NB4 (cell line): ENCODE results near the gene CAMTA1.

Experiments used
- DNase-seq: peaks from one replicate; pipeline ENCODE4 v3.0.0; 2010; ENCODE audit warnings: low read depth
- H3K4me3 ChIP-seq: one replicate; pipeline ENCODE4 v1.5.1; 2011; ENCODE audit warnings: mild to moderate bottlenecking, low read depth, low read length, moderate library complexity
- MYC ChIP-seq: IDR thresholded peaks from 2 replicates; pipeline ENCODE4 v1.6.1; 2011; ENCODE audit warnings: low read depth, low read length
- POLR2A ChIP-seq: IDR thresholded peaks from 2 replicates; pipeline ENCODE4 v1.6.1; 2011; ENCODE audit warnings: mild to moderate bottlenecking; ENCODE audit not compliant: insufficient read length; ENCODE audit errors: extremely low read depth
- TF ChIP-seq, protein P1 (sequence below): IDR thresholded peaks from one replicate; pipeline ENCODE4 v1.5.1; 2012; ENCODE audit warnings: low read depth, low read length
- TF ChIP-seq, protein P2 (sequence below): IDR thresholded peaks from 2 replicates; pipeline ENCODE4 v1.6.1; 2011; ENCODE audit warnings: low read depth, low read length

The CAMTA1 gene

DNA sequence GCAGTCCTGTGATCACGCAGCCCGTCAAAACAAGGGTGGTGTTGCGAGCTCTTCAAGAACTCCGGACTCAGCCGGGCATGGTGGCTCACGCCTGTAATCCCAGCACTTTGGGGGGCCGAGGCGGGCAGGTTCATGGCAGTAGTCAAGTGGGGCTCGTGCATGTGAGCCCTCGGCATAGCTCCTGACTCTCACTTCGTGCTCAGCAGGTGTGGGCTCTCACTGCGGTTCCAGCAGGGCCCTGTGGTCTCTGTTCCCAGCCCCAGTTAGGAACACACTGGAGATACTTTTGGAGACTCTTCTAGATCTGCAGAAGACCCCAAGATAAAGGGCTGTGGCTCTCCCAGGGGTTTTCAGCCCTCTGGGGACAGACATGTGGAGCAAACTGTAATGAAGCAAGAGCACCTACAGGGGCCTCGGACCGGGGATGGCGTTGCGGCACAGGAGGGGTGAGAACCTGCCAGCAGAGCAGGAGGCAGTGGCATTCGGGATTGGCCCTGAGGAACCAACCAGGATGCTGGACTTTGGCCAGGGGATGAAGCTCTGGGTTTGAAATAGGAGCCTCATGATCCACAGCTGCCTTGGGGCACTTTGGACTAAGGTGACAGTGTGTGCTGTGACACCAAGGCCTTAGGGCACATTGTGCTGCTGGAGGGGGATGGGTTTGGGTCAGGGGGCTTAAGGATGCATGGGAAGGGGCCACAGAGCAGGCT, 443.2 kb downstream of the CAMTA1 start:
- TF ChIP-seq, protein P1, sequence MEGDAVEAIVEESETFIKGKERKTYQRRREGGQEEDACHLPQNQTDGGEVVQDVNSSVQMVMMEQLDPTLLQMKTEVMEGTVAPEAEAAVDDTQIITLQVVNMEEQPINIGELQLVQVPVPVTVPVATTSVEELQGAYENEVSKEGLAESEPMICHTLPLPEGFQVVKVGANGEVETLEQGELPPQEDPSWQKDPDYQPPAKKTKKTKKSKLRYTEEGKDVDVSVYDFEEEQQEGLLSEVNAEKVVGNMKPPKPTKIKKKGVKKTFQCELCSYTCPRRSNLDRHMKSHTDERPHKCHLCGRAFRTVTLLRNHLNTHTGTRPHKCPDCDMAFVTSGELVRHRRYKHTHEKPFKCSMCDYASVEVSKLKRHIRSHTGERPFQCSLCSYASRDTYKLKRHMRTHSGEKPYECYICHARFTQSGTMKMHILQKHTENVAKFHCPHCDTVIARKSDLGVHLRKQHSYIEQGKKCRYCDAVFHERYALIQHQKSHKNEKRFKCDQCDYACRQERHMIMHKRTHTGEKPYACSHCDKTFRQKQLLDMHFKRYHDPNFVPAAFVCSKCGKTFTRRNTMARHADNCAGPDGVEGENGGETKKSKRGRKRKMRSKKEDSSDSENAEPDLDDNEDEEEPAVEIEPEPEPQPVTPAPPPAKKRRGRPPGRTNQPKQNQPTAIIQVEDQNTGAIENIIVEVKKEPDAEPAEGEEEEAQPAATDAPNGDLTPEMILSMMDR: no peak
- TF ChIP-seq POLR2A (no peak), MYC (no peak)
- TF ChIP-seq, protein P2, sequence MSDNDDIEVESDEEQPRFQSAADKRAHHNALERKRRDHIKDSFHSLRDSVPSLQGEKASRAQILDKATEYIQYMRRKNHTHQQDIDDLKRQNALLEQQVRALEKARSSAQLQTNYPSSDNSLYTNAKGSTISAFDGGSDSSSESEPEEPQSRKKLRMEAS: no peak
- DNase-seq: no peak
- H3K4me3 ChIP-seq: no peak overlapping the region

DNA sequence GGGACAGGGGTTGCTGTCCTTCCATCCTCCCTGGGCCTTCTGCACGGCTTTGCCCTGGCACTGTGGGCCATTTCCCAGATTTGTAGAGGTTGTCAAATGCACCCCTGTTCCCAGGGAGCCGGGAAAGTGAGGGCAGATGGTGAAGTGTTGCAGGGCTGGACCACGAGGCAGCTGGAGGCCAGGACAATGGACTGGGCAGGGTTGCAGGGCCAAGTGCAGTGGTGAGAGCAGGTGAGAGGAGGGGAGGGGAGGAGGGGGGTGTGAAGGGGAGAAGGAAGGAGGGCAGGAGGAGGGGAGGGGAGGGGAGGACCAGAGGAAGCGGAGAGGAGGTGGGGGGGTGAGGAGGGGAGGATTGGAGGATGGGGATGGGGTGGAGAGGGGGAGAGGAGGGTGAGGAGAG, 443.9 kb downstream of the CAMTA1 start:
- TF ChIP-seq, protein P1: no peak
- TF ChIP-seq POLR2A (no peak), MYC (no peak)
- TF ChIP-seq, protein P2: no peak
- no peak for DNase-seq
- H3K4me3 ChIP-seq: no peak overlapping the region

DNA sequence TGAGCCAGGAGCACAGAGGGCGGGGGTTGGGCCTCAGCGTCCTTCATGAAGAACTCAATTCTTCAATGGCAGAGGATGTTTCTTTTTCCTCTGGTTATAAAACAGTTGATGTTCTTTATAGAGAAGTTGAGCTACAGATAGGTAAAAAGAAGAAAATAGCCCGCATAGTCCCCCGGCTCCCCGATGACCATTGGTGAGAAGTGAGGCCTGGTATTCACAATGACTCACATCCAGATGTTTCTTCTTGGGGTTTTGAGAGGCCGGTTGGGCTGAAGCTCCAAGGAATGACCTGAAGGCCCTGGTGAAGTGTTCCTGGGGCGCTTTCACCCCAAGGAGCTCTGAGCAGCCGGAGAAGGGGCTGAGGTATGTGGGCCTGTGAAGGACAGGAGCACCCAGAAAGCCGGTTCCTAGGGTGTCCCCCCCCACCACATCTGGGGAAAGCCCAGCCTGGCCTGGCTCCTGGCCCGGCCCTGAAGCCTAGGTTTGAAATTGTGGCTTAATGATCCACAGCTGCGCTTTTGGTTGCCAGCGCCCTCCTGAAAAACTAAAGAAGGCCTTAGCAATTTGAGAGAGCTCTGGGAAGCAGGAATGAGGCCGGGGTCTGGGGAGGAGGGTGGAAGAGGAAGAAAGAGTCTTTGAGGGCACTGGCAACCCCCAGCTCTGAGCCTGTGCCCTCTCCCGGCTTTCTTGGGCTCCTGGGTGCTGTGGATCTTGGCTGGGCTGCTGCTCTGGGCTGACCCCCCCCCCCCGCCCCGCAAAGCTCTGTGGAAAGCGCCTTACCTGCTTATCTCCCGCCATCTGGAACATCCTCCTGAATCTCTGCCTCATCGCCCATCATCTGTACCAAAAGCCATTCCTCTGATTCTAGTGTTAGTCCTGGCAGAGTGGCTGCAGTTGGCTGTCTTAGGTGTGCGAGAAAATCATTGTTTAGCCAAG, 444.7 kb downstream of the CAMTA1 start:
- H3K4me3 ChIP-seq: no peak overlapping the region
- TF ChIP-seq POLR2A (no peak), MYC (no peak)
- TF ChIP-seq, protein P2: no peak
- TF ChIP-seq, protein P1: no peak
- DNase-seq: no peak

DNA sequence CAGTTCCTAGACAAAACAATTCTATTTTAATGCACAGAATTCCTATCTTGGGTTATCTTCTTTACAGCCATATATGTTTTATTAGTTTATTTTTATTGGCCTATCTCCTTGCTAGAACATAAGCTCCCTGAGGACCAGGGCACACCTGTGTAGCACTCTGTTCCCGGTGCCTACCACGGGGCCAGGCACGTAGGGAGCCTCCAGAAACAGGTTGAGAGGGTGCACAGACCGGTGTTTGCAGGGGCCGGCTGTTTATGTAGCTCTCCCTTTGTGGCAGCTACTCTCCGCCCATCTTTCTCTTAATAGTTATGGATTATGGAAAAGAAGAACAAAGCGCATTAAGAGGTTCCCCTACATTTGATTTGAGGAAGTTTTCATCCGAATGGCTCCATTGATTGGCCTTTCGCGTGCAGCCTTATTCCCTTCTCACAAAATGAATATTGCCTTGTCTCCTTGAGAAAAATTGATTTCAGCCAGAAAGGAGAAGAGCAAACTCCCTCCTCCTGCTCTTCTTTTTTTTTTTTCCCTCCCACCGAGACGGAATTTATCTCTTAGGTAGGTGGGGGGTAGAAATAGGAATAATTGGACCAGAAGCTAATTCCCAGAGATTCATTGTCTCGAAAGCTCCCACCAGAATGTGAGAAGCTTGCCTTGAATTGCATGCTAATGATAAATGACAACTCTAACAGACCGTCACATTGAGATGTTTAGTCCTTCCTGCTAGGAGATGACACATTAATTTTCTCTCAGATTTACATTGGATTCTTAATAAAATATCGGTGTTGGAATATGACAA, 447.4 kb downstream of the CAMTA1 start:
- TF ChIP-seq, protein P2: no peak
- TF ChIP-seq MYC (no peak), POLR2A (no peak)
- TF ChIP-seq, protein P1: no peak
- H3K4me3 ChIP-seq: no peak overlapping the region
- DNase-seq: no peak

DNA sequence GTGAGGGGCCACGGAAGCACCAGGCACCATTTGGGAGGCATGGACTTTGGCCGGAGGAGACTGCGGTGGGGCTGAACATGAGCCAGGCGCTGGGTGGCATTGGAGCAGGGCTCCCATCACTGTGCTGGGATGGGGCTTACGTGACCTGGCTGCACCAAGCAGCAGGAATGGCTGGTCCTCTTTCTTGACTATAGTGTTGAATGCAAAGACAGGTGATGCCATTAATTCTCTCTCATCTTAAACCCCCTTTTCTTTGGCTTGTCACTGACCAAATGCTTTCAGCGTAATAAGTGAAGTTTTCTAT, 447.9 kb downstream of the CAMTA1 start:
- TF ChIP-seq MYC: no peak
- TF ChIP-seq POLR2A: no peak
- TF ChIP-seq, protein P2: no peak
- TF ChIP-seq, protein P1: no peak
- DNase-seq: no peak

More for the DNA sequence above, 447.9 kb downstream of the CAMTA1 start:
- no peak overlapping the region for H3K4me3 ChIP-seq
